GM12875 (cell line): Measurements from ENCODE around the gene RUNX1.

Experiments used
- H3K4me3 ChIP-seq: one replicate; pipeline ENCODE4 v1.5.1; 2011; ENCODE audit warnings: low read depth, low read length, control low read depth
- TF ChIP-seq, protein P1 (sequence below): IDR thresholded peaks from 2 replicates; pipeline ENCODE4 v1.5.1; 2011; ENCODE audit warnings: low read depth, mild to moderate bottlenecking, control low read depth, inconsistent platforms, low read length, moderate library complexity, borderline replicate concordance; ENCODE audit not compliant: insufficient read depth

RUNX1 gene

DNA sequence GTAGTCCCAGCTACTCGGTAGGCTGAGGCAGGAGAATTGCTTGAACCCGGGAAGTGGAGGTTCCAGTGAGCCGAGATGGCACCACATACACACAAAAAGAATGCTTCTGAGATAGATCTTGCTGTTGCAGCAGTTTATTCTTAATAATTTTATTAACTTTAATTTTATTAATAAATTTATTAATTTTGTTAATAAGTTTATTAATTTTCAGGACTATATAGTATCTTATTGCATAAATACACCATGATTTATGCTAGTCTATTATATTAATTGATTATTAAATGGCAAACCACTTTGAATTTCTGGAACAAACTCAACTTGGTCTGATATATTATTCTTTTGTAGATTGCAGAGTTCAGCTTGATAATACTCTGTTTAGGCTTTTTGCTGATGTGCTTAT, 280.8 kb downstream of the RUNX1 start:
- H3K4me3 ChIP-seq: no peak overlapping the region
- TF ChIP-seq, protein P1, sequence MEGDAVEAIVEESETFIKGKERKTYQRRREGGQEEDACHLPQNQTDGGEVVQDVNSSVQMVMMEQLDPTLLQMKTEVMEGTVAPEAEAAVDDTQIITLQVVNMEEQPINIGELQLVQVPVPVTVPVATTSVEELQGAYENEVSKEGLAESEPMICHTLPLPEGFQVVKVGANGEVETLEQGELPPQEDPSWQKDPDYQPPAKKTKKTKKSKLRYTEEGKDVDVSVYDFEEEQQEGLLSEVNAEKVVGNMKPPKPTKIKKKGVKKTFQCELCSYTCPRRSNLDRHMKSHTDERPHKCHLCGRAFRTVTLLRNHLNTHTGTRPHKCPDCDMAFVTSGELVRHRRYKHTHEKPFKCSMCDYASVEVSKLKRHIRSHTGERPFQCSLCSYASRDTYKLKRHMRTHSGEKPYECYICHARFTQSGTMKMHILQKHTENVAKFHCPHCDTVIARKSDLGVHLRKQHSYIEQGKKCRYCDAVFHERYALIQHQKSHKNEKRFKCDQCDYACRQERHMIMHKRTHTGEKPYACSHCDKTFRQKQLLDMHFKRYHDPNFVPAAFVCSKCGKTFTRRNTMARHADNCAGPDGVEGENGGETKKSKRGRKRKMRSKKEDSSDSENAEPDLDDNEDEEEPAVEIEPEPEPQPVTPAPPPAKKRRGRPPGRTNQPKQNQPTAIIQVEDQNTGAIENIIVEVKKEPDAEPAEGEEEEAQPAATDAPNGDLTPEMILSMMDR: no peak

DNA sequence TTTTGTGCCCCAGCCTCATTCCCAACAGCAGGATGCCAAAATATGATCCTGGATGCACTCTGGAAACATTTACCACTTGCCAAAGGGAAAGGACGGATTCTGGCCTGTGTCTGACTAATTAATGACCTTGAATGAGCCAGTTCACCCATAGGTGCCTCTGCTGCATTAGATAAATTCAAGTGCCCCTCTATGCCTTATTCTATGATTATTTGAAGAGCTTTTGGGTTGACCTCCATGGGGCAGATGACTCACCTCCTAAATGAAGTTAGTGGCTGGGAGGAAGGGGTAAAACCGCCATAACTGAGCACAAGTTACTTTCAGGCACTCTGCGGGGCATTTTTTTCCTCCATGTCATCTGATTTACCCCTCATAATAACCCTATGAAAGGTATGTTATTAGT, 282.2 kb downstream of the RUNX1 start:
- TF ChIP-seq, protein P1: no peak
- no peak overlapping the region for H3K4me3 ChIP-seq

DNA sequence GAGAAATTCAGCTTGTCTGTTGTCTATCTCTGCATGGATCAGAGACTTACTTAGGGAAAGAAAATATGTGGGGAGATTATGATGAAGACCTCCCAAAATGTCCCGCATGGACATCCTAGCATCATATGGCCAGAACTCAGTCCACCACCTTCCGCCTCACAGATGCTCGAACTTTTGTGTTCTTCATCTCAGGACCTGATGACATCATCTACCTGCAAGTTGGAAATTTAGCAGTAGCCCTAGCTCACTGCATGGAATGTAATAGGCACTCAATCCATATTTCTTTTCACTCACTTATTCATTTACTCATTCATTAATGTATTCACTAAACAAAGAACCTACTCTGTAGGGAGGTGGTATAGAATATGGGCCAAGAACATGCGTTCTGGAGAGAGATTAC, 283.5 kb downstream of the RUNX1 start:
- no peak overlapping the region for H3K4me3 ChIP-seq
- TF ChIP-seq, protein P1: no peak

DNA sequence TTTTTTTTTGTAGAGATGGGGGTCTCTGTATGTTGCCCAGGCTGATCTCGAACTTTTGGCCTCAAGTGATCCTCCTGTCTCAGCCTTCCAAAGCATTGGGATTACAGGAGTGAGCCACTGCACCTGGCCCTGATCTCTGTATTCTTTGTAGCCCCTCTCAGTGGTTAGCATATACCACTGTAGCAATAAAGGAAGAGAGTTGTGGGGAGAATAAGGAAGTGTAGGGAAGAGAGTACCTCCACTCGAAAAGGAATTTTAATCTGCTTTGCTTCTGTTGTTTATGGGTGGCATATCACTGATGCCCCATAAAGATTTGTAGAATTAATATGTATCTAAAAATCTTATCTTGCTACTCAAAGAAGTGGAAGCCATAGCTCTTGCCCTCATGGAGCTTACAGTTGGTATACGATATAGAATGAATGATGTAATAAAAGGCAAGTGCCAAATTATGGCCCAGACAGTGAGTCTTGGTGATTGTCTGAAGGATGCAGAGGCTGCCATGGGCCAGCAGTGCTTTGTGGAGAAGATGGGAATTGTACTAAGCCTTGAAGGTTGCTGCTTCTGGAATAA, 284.3 kb downstream of the RUNX1 start:
- H3K4me3 ChIP-seq: no peak overlapping the region
- TF ChIP-seq, protein P1: no peak

DNA sequence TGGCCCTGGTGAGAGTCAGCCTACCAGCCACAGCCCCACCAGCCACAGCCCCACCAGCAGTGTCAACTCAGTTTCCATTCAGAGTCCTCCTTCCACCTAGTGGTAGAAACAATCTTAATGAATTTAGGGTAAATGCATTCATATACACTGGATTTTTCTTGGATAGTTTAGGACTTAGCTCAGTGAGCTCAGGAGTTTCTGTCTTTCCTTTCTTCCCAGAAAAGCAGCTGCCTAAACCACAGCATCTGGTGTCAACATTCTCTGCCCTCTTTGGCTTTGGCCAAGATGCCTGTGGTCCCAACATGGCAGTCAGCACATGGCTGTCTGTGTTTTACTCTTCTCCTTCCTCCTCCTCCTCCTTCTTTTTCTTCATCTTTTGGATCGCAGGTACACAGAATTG, 286.3 kb downstream of the RUNX1 start:
- no peak overlapping the region for H3K4me3 ChIP-seq
- TF ChIP-seq, protein P1: no peak

DNA sequence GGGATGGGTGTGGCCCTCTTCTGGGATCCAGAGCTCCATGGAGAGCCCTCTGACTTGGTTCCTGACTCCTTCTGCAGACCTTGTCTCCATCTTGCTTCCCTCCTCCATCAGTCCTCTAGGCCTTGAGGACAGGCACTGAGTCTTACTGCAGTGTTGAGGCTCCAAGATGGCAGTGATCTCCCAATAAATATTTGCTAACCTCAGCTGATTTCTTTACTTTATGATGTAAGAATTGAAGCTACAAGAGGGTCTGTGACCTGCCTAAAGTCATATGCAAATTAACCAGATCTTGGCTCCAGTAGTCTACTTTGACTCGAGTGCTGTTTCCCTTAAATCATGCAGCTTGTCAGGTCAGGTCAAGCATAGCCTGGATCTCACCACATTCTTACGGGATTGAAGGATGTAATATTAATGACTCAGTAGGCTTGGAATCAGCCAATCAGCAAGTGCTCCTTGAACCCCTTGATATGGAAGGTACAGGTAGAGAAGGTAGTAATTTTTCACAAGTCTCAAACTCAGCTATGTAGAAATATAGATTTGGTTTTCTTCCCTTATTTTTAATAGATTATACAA, 287.3 kb downstream of the RUNX1 start:
- TF ChIP-seq, protein P1: no peak
- H3K4me3 ChIP-seq: no peak overlapping the region
